Hepatocyte (in vitro differentiated cells): Measurements from ENCODE around the gene ERBB4. TPM values are rescaled to one million over a fixed set of nuclear protein-coding genes. Genes with fewer than 3 reads are reported as not detected.

Source experiments
- DNase-seq: peaks from one replicate; pipeline ENCODE4 v3.0.0-alpha.2; 2016; ENCODE audit warnings: low spot score
- H2AFZ ChIP-seq: fragments of 200-600 bp; sonication (generic); 2 replicates; pipeline ENCODE4 v1.6.0; 2016; ENCODE audit warnings: antibody characterized with exemption, mild to moderate bottlenecking
- H3K27ac ChIP-seq: fragments of 200-600 bp; sonication (generic); 2 replicates; pipeline ENCODE4 v1.5.1; 2016; ENCODE audit warnings: mild to moderate bottlenecking
- H3K27me3 ChIP-seq: fragments of 200-600 bp; sonication (generic); 2 replicates; pipeline ENCODE4 v1.6.1; 2016
- H3K36me3 ChIP-seq: fragments of 200-600 bp; sonication (generic); replicated peaks from 2 replicates; pipeline ENCODE4 v1.5.1; 2016; ENCODE audit warnings: low read depth; ENCODE audit not compliant: insufficient read depth
- H3K4me1 ChIP-seq: fragments of 200-600 bp; sonication (generic); 2 replicates; pipeline ENCODE4 v1.5.1; 2016; ENCODE audit warnings: mild to moderate bottlenecking, moderate library complexity; ENCODE audit not compliant: insufficient read depth
- H3K4me2 ChIP-seq: fragments of 200-600 bp; sonication (generic); 2 replicates; pipeline ENCODE4 v1.6.0; 2016
- H3K4me3 ChIP-seq: fragments of 200-600 bp; sonication (generic); 2 replicates; pipeline ENCODE4 v1.5.1; 2016; ENCODE audit warnings: mild to moderate bottlenecking
- H3K79me2 ChIP-seq: fragments of 200-600 bp; sonication (generic); 2 replicates; pipeline ENCODE4 v1.6.0; 2017; ENCODE audit warnings: mild to moderate bottlenecking
- H3K9me2 ChIP-seq: fragments of 200-600 bp; sonication (generic); replicated peaks from 2 replicates; pipeline ENCODE4 v1.6.0; 2017; ENCODE audit warnings: mild to moderate bottlenecking; ENCODE audit not compliant: insufficient read depth
- H3K9me3 ChIP-seq: fragments of 200-600 bp; sonication (generic); 2 replicates; pipeline ENCODE4 v1.5.1; 2016; ENCODE audit warnings: low read depth, mild to moderate bottlenecking
- H4K20me1 ChIP-seq: fragments of 200-600 bp; sonication (generic); 2 replicates; pipeline ENCODE4 v1.6.0; 2016; ENCODE audit warnings: mild to moderate bottlenecking; ENCODE audit not compliant: insufficient read depth, poor library complexity, severe bottlenecking
- CTCF ChIP-seq: fragments of 200-600 bp; sonication (generic); IDR thresholded peaks from 2 replicates; pipeline ENCODE4 v1.5.1; 2016; ENCODE audit warnings: antibody characterized with exemption, mild to moderate bottlenecking; ENCODE audit not compliant: poor library complexity
- EZH2 ChIP-seq: fragments of 200-600 bp; sonication (generic); IDR thresholded peaks from 2 replicates; pipeline ENCODE4 v1.6.1; 2016; ENCODE audit warnings: antibody characterized with exemption, mild to moderate bottlenecking, borderline replicate concordance
- EZH2phosphoT487 ChIP-seq: fragments of 200-600 bp; sonication (generic); IDR thresholded peaks from one replicate; pipeline ENCODE4 v1.6.1; 2018; ENCODE audit warnings: antibody characterized with exemption, mild to moderate bottlenecking, low read depth, moderate library complexity; ENCODE audit not compliant: unreplicated experiment, severe bottlenecking
- WGBS: methylation state at CpG from one replicate; pipeline ENCODE4 v1.1.6; 2016; ENCODE audit warnings: low lambda C conversion rate; ENCODE audit errors: missing lambda C conversion rate; 5-methylcytosine and 5-hydroxymethylcytosine counted together
- polyA plus RNA-seq: library from polyadenylated mRNA; unstranded; fragments of >200 nt; fragmentation: Nextera tagmentation; extraction: Ambion mirVana; gene quantifications from 2 replicates; pipeline ENCODE4 v1.2.1, GENCODE V29; 2016
- total RNA-seq: library from RNA; depleted of rRNA; stranded (reverse); fragments of >200 nt; gene quantifications from 2 replicates; pipeline ENCODE4 v1.2.3, GENCODE V29; 2014

ERBB4 gene
- total and polyA plus RNA-seq, 2 experiments from 2014 or later: 3.4 to 3.9 TPM

DNA sequence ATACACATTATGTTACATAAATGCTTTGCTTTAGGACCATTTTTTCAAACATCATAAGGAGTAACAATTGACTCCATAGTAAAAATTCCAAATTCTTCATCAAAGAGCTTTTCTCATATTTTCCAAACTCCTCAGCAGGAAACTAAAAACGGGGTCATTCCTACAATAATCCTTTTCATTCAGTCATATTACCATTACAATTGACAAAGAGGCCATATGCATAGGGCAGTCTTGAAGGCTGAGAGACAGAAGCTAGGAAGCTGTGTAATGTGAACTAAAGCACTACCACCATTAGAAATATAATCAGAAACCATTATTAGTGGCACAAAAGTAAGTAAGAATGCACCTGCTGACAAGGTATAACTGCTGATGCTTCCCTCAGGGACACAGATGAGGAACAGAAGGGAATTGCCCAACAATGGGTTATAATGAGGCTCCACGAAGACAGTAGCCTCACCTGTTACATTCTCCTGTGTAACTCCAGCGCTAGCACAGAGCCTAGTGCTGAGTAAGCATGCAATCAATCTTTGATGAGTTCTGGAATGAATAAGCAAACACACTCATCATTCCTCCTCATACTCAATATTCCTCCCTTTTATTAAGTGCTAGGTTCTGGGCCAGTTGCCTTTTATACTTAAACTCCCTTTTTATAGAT is 1039.9 kb downstream of the ERBB4 start:
- 56% methylated on average over 3 of the region's 3 CpGs for WGBS
- TF ChIP-seq CTCF: no peak
- no peak for TF ChIP-seq EZH2
- TF ChIP-seq EZH2phosphoT487: no peak

DNA sequence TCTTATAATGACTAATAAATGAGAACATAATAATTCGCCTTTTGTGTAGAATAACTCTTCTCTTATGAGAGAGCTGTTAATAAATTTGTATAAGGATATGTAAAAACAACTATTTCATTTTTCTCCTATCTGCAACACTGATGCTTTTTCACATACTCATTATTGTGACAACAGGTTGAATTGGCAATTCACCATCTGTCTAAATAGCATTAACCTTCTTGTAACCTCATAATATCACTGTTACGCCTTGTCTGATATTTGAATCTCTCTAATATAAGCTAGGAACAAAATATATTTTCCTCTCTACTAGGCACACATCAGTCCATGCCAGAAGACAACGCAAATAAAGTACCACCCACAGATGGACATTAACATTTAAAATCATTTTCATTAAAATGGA is 1043.3 kb downstream of the ERBB4 start:
- Histone ChIP-seq H3K9me2 (no peaks in the 10 kb centered on the region), H3K36me3 (no peaks in the 10 kb centered on the region), H2AFZ (no peak overlapping the region), H3K4me1 (no peaks in the 10 kb centered on the region), H3K27ac (no peak overlapping the region), H3K4me2 (no peak overlapping the region), H3K27me3 (no peaks in the 10 kb centered on the region), H3K79me2 (no peaks in the 10 kb centered on the region), H3K9me3 (no peaks in the 10 kb centered on the region), H3K4me3 (no peak overlapping the region), H4K20me1 (no peaks in the 10 kb centered on the region)
- WGBS: 89% methylated on average over 3 of the region's 3 CpGs
- DNase-seq: no peak
- TF ChIP-seq CTCF (no peak), EZH2phosphoT487 (no peak), EZH2 (no peak)

More for the DNA sequence above, 1039.9 kb downstream of the ERBB4 start:
- Histone ChIP-seq H3K4me1 (no peaks in the 10 kb centered on the region), H2AFZ (no peak overlapping the region), H3K79me2 (no peaks in the 10 kb centered on the region), H3K9me2 (no peaks in the 10 kb centered on the region), H3K27ac (no peak overlapping the region), H3K36me3 (no peaks in the 10 kb centered on the region), H4K20me1 (no peaks in the 10 kb centered on the region), H3K4me3 (no peak overlapping the region), H3K4me2 (no peak overlapping the region), H3K9me3 (no peaks in the 10 kb centered on the region), H3K27me3 (no peaks in the 10 kb centered on the region)
- no peak for DNase-seq

DNA sequence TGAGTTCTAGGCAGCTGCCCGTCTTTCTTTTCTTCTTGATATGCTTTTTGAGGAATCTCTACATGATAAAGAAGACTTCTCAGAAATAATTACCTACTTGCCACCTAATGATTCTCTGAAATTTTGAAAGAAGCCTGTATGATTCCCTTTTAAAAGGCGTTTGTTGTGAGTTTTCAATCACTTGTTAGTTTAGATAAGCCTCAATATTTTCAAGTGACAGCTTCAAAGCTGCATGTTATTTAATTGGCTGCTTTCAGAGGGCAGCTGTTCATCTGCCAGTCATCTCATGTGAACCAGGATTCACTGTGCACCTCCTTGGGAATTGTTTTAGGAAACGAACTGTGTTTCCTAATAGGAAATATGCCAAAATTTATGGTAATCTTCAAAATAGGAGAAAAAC is 1044.1 kb downstream of the ERBB4 start:
- Histone ChIP-seq H3K27ac (no peak overlapping the region), H3K36me3 (no peaks in the 10 kb centered on the region), H3K9me2 (no peaks in the 10 kb centered on the region), H3K9me3 (no peaks in the 10 kb centered on the region), H2AFZ (no peak overlapping the region), H4K20me1 (no peaks in the 10 kb centered on the region), H3K79me2 (no peaks in the 10 kb centered on the region), H3K4me1 (no peaks in the 10 kb centered on the region), H3K27me3 (no peaks in the 10 kb centered on the region), H3K4me2 (no peak overlapping the region), H3K4me3 (no peak overlapping the region)
- DNase-seq: no peak
- TF ChIP-seq CTCF (no peak), EZH2 (no peak), EZH2phosphoT487 (no peak)
- WGBS: 70% methylated on average over 3 of the region's 3 CpGs

- Histone ChIP-seq H3K36me3 (no peaks in the 10 kb centered on the region), H3K9me2 (no peaks in the 10 kb centered on the region), H2AFZ (no peak overlapping the region), H3K9me3 (no peaks in the 10 kb centered on the region), H3K79me2 (no peaks in the 10 kb centered on the region), H3K4me2 (no peak overlapping the region), H3K27me3 (no peaks in the 10 kb centered on the region), H3K27ac (no peak overlapping the region), H4K20me1 (no peaks in the 10 kb centered on the region), H3K4me1 (no peaks in the 10 kb centered on the region), H3K4me3 (no peak overlapping the region)
- WGBS: 94% methylated on average over 8 of the region's 8 CpGs
- no peak for TF ChIP-seq CTCF
- TF ChIP-seq EZH2phosphoT487: no peak
- TF ChIP-seq EZH2: no peak
- no peak for DNase-seq
Observed at GRCh38 chr2:211494085-211494484, 1044.5 kb downstream of the ERBB4 start.
